NT2/D1 (cell line): ENCODE data around the gene ADAMTSL1.

Experiments
- DNase-seq: peaks from one replicate; pipeline ENCODE4 v3.0.0-alpha.2; 2011; ENCODE audit warnings: low read depth, low spot score
- H3K27me3 ChIP-seq: 2 replicates; pipeline ENCODE4 v1.6.0; 2011; ENCODE audit warnings: mild to moderate bottlenecking; ENCODE audit not compliant: insufficient read length, insufficient read depth
- H3K36me3 ChIP-seq: 2 replicates; pipeline ENCODE4 v1.6.1; 2011; ENCODE audit warnings: mild to moderate bottlenecking, low read length, mixed read lengths; ENCODE audit not compliant: insufficient read depth, insufficient read length
- H3K4me1 ChIP-seq: 2 replicates; pipeline ENCODE4 v1.5.1; 2011; ENCODE audit not compliant: insufficient read depth, insufficient read length
- H3K4me3 ChIP-seq: 2 replicates; pipeline ENCODE4 v1.5.1; 2011; ENCODE audit warnings: low read depth; ENCODE audit not compliant: insufficient read length
- H3K9ac ChIP-seq: 2 replicates; pipeline ENCODE4 v1.6.0; 2011; ENCODE audit warnings: low read depth; ENCODE audit not compliant: insufficient read length
- H3K9me3 ChIP-seq: 2 replicates; pipeline ENCODE4 v1.5.1; 2011; ENCODE audit warnings: mild to moderate bottlenecking, low read length; ENCODE audit not compliant: insufficient read depth
- SUZ12 ChIP-seq: IDR thresholded peaks from 2 replicates; pipeline ENCODE4 v1.6.1; 2011; ENCODE audit not compliant: insufficient read length, insufficient read depth; ENCODE audit errors: extremely low read depth
- YY1 ChIP-seq: IDR thresholded peaks from 2 replicates; pipeline ENCODE4 v1.6.1; 2011; ENCODE audit not compliant: insufficient read length, insufficient read depth
- ZNF274 ChIP-seq: IDR thresholded peaks from 2 replicates; pipeline ENCODE4 v1.6.1; 2011; ENCODE audit warnings: mild to moderate bottlenecking, low read depth, low read length

ADAMTSL1 gene

GRCh38 chr9:18947892-18948339 lies 474.0 kb downstream of the ADAMTSL1 start:
- H3K27me3 ChIP-seq: no peaks in the 10 kb centered on the region
- no peak for DNase-seq
- no peaks in the 10 kb centered on the region for H3K9me3 ChIP-seq
- TF ChIP-seq YY1 (no peak), SUZ12 (no peak), ZNF274 (no peak)
- no peaks in the 10 kb centered on the region for H3K36me3 ChIP-seq
- H3K4me3 ChIP-seq: no peak overlapping the region
- no peak overlapping the region for H3K9ac ChIP-seq
- H3K4me1 ChIP-seq: no peaks in the 10 kb centered on the region

DNA sequence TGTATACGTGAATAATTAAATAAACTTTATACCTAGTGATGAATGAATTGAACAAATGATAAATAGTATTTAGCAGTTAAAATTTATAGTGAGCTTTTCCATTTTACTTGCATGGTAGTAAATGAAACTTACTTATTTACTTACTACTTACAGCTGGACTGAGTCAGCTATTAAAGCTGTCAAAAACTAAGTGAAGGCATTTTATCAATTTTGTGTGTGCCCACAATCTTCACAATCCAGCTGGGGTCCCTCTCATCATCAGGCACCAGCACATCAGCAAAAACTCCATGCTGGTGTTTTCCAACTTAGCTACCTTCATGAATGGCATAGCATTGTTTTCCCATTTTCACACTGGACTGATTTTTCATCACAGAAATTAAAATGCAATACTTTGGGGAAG lies 478.0 kb downstream of the ADAMTSL1 start:
- Histone ChIP-seq H3K4me3 (no peak overlapping the region), H3K9me3 (no peaks in the 10 kb centered on the region), H3K4me1 (no peaks in the 10 kb centered on the region), H3K9ac (no peak overlapping the region), H3K36me3 (no peaks in the 10 kb centered on the region), H3K27me3 (no peaks in the 10 kb centered on the region)
- DNase-seq: no peak
- TF ChIP-seq ZNF274 (no peak), SUZ12 (no peak), YY1 (no peak)

GRCh38 chr9:18955626-18956025 lies 481.7 kb downstream of the ADAMTSL1 start:
- TF ChIP-seq ZNF274 (no peak), SUZ12 (no peak), YY1 (no peak)
- H3K36me3 ChIP-seq: no peaks in the 10 kb centered on the region
- no peaks in the 10 kb centered on the region for H3K9me3 ChIP-seq
- DNase-seq: no peak
- no peak overlapping the region for H3K4me3 ChIP-seq
- no peaks in the 10 kb centered on the region for H3K4me1 ChIP-seq
- H3K27me3 ChIP-seq: no peaks in the 10 kb centered on the region
- no peak overlapping the region for H3K9ac ChIP-seq
